Skin epidermis (tissue), 12 donors: ENCODE data around the gene CLTA.
"Not testable (repeated sequence)": the region's sequence is repeated elsewhere in the genome, so short reads cannot be mapped to it uniquely, and the experiment has no call there.

ENCODE experiments used
- H3K27ac ChIP-seq, 21 experiments: fragments of 200-600 bp; sonication (generic) in 11 of 21; one replicate each; pipeline ENCODE4 v1.5.0; 2020; ENCODE audit warnings: mild to moderate bottlenecking in 3 of 21, inconsistent platforms in 2 of 21, moderate library complexity in 2 of 21
- H3K4me3 ChIP-seq, 7 experiments: fragments of 200-600 bp; sonication (generic) in 2 of 7; one replicate each; pipeline ENCODE4 v1.5.0; 2020; ENCODE audit warnings: inconsistent platforms in 2 of 7, mild to moderate bottlenecking in 2 of 7, moderate library complexity in 1 of 7

The CLTA gene

DNA sequence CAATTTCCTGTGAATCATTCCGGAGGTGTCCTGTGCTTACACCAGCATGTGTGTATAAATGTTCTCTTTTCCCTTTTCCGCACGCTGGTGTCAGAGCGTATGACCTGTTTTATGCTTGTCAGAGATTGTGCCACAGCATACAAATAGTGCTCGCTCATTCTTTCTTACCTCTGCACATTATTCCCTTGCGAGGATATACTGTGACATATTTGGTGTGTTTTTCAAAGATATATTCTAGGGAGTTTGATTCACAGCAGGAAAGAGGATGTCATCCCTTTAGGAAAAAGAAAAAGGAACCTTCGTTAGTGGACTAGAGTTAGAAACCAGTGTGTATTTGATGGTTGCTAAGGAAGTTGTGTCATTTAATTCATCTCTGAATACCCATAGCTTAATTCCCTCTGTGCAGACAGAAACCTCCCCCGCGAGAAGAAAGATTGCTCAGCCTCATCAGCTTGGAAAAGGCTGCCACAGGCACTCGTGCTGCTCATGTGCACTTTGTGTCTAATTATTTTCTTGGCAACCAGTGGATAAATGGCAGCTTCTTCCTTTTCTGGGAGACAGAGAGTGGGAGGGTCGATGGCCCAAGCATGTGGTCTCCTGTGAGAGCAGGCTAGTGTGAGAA lies 36.3 kb upstream of the CLTA start:
- H3K27ac ChIP-seq: peak overlapping the region in 18 of 21 experiments; percentile 2 to 86 (median 61)
- H3K4me3 ChIP-seq: no peak overlapping the region

DNA sequence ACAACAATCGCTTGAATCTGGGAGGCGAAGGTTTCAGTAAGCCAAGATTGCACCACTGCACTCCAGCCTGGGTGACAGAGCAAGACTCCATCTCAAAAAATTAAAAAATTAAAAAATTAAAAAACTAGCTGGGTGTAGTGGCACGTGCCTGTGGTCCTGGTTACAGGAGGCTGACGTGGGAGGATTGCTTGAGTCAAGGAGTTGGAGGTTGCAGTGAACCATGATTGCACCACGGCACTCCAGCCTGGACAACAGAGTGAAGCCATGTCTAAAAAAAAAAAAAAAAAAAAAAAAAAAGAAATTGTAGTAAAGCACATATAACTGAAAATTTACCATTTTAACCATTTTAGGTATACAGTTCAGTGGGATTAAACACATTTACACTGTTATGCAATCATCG lies 34.6 kb upstream of the CLTA start:
- Histone ChIP-seq H3K27ac (peak overlapping the region in 3 of 21 experiments; percentile 46 to 86 (median 76)), H3K4me3 (no peak overlapping the region)

DNA sequence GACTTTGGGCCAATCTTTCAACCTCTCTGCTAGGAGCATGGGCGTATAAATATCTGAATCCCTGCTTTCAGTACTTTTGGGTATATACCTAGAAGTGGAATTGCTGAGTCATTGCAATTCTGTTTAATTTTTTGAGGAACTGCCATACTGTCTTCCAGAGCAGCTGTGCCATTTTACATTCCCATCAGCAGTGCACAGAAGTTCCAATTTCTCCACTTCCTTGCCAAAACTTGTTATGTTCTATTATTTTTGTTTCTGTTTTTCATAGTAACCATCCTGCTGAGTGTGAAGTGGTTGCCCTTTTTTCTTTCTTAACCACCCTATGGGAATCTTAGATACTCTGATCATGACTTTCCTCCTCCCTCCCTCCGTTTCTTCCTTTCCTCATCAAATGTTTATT lies 32.6 kb upstream of the CLTA start:
- Histone ChIP-seq H3K4me3 (no peak overlapping the region), H3K27ac (peak overlapping the region in 7 of 21 experiments; percentile 3 to 61 (median 34))

DNA sequence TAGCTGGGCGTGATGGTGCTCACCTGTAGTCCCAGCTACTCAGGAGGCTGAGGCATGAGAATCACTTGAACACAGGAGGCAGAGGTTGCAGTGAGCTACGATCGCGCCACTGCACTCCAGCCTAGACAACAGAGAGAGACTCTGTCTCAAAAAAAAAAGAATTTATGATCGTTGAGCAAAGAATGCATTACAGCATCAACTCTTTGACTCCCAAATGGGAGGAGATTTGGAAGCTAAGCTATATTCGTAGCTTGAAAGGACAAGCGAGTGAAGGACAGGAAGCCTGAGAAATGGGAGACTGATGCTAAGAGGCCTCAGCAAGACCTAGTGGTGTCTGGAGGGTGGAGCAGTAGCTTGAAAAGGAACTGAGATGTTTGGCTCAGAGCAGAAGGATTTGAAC lies 31.8 kb upstream of the CLTA start:
- peak overlapping the region in 6 of 21 experiments; percentile 3 to 57 (median 34) for H3K27ac ChIP-seq
- H3K4me3 ChIP-seq: no peak overlapping the region

DNA sequence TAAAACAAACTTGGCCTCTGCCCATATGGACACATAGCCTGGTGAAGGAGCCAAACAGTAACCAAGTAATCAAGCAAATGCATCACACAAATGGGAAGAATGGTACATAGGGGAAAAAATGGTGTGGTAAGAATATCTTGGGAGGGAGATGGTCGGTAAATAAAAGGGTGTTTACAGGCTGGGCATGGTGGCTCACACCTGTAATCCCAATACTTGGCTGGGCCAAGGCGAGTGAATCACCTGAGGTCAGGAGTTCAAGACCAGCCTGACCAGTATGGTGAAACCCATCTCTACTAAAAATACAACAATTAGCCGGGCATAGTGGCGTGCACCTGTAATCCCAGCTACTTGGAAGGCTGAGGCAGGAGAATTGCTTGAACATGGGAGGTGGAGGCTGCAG lies 31.2 kb upstream of the CLTA start:
- H3K27ac ChIP-seq: peak overlapping the region in 1 of 21 experiments; percentile 3
- H3K4me3 ChIP-seq: not testable (repeated sequence)

DNA sequence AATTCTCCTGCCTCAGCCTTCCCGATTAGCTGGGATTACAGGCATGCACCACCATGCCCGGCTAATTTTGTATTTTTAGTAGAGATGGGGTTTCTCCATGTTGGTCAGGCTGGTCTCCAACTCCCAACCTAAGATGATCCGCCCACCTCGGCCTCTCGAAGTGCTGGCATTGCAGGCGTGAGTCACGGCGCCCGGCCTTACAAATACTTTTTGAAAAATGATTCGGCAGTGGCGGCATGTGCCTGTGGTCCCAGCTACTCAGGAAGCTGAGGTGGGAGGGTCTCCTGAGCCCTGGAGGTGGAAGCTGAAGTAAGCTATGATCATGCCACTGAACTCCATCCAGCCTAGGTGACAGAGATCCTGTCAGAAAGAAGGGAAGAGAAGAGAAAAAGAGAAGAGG lies 30.6 kb upstream of the CLTA start:
- H3K27ac ChIP-seq, H3K4me3 ChIP-seq: not testable (repeated sequence)

DNA sequence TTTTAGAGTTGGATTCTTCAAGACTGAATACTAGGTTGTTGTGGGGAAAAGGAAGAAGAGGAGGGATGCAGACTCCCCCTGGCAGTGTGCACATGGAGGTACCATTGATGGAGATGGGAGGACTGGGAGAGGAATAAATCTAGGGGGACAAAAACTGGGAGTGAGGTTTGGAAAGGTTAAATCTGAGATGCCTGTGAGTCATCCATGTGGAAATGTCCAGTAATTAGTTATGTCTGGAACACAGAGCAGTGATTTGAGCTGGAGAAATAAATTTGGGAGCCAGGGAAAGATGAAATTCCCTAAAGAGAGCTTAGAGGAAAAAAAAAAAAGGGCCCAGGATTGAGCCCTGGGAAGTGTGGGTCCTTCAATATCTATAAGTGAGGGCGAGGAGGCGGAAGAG lies 29.5 kb upstream of the CLTA start:
- Histone ChIP-seq H3K4me3 (no peak overlapping the region), H3K27ac (peak overlapping the region in 6 of 21 experiments; percentile 2 to 62 (median 40))

DNA sequence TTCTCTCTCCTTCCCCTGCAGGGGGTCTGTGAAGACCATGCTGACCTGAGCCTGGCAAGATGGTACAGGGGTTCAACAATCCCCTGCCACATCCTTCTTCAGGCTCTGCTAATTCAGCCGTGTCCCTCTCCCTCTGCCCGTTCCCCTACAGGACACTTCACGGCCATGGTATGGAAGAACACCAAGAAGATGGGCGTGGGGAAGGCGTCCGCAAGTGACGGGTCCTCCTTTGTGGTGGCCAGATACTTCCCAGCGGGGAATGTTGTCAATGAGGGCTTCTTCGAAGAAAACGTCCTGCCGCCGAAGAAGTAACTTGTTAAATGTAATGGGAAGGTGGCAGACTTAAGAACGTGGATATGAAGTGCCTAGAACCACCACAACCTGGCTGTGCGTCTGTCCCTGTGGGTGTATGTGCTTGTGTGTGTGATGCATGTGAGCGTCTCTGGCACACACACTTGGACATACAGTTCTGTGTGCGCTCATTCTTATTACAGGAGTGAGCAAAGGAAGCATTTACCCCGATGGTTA lies 28.4 kb upstream of the CLTA start:
- H3K27ac ChIP-seq: peak overlapping the region in 1 of 21 experiments; percentile 30
- no peak overlapping the region for H3K4me3 ChIP-seq

DNA sequence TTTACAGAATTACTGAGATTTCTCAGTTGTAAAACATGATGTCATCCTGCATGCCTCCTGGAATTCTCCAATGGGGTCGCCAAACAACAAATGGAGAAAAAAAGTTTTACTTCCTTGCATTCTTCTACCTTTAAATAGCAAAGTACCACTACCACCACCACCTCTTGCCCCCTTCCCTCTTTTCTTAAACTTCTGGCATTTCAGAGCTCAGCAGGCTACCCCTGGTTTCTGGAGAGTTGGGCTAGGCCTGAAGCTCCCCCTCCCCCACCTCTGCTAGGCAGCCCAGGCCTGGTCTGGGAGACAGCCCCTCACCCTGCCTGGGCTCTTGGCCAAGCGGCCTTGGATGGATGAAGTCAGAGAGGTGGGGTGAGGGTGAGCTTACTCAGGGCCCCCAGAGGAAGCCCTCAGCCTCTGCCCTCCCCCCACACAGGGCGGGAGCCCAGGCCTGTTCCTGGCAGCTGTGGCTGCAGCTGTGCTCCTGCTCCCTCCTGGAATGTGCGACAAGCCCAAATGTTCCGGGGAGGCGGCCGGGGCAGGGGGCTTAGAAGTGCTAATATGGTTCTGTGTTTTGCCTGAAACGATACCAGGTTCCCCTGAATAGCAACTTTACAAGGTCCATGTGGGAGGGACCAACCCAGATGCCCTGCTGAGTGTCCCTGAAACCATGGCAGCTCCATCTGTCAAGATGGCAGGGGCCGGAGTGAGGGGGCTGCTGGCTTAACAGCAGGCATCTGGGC lies 27.5 kb upstream of the CLTA start:
- Histone ChIP-seq H3K4me3 (no peak overlapping the region), H3K27ac (peak overlapping the region in 16 of 21 experiments; percentile 2 to 78 (median 42))

DNA sequence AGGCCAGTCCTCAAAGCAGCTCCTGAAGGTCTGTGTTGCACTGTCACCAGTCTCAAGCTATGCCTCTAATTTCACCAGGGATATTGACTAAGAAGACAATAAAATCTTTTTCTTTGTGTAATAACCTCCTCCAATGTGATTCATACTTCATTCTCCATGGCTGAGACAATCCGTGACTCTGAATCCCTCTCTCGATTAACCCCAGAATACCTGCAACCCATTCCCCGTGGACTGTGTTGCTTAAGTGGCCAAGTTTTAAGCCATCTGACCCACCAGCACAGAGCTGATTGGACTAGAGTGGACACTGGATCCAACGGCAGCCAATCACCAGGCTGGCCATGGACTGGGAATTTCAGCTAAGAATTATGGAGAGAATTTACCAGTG lies 26.9 kb upstream of the CLTA start:
- H3K27ac ChIP-seq: peak overlapping the region in 17 of 21 experiments; percentile 2 to 78 (median 32)
- no peak overlapping the region for H3K4me3 ChIP-seq

DNA sequence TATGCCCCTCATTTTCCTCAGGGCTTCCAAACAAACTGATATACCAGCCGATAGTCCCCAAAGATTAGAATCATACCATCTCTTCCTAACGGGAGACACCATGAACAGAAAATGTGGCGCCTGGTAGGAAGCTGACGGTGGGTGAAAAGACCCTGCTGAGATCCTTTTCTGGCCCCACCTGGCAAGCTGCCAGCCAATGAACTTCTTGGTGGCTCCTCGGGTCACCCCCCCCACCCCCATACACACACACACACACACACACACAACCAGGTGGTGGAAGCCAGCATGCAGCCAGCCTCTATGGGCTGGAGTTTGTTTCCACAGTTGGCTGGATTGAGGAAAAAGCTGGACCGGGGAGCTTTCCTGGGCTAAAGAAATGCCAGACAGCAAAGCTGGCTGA lies 26.3 kb upstream of the CLTA start:
- Histone ChIP-seq H3K27ac (peak overlapping the region in 6 of 21 experiments; percentile 3 to 73 (median 16)), H3K4me3 (no peak overlapping the region)

DNA sequence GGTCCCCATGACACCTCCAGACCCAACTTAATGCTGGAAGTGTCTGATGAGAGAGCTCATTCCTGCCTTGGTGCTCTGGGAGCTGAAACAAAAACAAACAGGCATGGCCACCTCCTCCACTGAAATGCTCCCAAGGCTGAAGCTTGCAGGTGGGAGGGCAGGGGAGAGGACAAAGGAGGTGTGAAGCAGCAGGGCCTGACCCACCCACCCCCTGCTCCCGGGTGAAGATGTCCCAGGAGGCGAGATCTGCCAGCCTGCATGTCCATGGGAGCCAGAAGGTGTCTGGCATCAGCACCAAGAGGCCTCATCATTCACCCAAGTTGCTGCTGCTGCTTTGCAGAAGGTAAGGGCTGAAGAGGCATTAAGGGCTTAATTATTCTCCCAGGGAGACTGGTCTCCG lies 25.7 kb upstream of the CLTA start:
- peak overlapping the region in 7 of 21 experiments; percentile 3 to 75 (median 29) for H3K27ac ChIP-seq
- no peak overlapping the region for H3K4me3 ChIP-seq

DNA sequence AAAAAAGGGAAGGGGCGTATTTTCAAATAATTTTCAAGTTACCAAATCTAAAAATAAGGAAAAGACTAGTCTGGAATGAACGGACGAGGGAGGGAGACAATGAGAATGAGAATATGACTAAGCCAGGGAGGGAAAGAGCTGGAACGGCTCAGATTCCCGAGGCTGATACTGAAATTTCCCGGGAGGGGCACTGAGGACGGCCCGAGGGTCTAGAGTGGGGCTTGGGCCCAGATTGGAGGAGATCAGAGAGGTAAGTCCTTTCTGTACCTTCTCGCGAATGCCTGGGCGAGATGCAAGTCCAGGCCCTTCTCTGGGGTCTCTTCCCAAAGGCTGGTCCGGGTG lies 24.9 kb upstream of the CLTA start:
- Histone ChIP-seq H3K27ac (peak overlapping the region in 15 of 21 experiments; percentile 12 to 75 (median 62)), H3K4me3 (peak overlapping the region; percentile 26 to 36 (median 32))

DNA sequence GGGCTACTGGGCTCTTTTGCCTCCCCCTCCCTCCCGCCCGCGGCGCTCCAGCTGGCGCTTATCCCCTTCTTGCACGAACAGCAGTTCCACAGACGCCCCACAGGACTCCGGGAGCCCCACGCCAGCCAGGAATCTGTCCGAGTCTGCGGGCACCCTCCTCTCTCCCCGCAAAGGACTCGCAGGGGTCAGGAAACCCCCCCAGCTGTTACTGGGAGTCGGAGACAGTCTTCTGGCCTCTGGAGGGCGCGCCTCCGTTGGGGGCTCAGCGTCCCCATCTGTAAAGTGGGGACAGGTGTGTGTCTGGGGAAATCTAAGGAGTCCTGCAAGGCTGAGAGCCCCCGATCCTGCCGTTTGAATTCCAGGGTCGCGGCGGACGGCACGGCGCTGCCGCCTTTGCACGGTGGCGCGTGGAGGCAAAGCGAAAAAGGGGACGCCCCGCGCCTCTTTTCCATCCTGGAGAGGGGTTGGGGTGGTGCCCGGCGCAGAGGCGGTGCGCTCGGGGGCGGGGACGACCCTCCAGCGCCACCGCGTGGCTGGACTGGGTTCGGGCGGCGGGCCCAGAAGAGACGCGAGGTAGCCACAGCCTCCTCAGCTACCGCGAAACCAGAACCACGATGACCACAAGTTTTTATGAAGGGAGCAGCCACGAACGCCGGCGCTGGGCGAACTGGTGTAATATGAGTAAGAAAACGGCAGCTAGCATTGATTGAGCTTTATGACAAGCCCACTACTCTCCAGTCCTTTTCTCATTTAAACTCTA lies 24.4 kb upstream of the CLTA start:
- H3K27ac ChIP-seq: peak overlapping the region in 16 of 21 experiments; percentile 12 to 75 (median 58)

DNA sequence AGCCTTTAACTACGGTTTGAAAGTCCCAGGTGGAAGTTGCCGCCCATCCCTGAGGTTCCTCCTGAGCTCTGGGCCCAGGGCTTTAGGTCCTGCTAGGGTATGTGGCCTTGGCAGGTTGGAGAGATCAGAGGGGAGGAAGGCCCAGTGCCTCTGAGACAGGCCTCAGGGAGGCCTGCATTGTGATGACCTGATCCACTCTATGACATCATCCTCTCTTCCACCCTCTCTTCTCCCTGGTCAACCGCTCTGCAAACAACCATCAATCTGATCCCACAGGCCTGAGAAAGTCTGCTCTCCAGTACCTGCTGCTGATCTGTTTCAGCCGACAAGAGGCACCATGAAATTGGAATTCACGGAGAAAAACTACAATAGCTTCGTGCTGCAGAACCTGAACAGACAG lies 21.6 kb upstream of the CLTA start, which contains the start of gene CCIN:
Gene CCIN (plus strand): TSS at position 223 of the 400 bp plus-strand sequence. CDS start 115 bp downstream, at position 338.
- Histone ChIP-seq H3K4me3 (no peak within 1 kb of the TSS), H3K27ac (no peak within 1 kb of the TSS)

More for the DNA sequence above, 24.4 kb upstream of the CLTA start:
- peak overlapping the region; percentile 26 to 36 (median 32) for H3K4me3 ChIP-seq

DNA sequence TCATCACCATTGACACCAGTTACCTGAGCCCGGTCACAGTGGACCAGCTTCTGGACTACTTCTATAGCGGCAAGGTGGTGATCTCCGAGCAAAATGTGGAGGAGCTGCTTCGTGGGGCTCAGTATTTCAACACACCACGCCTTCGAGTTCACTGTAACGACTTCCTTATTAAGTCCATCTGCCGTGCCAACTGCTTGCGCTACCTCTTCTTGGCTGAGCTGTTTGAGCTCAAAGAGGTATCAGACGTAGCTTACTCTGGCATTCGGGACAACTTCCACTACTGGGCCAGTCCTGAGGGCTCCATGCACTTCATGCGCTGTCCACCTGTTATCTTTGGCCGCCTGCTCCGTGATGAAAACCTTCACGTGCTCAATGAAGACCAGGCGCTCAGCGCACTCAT lies 21.0 kb upstream of the CLTA start:
- no peak overlapping the region for H3K27ac ChIP-seq
- H3K4me3 ChIP-seq: no peak overlapping the region

DNA sequence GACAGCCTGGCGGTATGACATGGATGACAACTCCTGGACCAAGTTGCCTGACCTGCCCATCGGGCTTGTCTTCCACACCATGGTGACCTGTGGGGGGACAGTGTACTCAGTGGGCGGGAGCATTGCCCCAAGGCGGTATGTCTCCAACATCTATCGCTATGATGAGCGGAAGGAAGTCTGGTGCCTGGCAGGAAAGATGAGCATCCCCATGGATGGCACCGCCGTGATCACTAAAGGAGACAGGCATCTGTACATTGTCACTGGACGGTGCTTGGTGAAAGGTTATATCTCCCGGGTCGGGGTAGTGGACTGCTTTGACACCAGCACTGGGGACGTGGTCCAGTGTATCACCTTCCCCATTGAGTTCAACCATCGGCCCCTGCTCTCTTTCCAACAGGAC lies 20.2 kb upstream of the CLTA start:
- H3K27ac ChIP-seq: no peak overlapping the region
- H3K4me3 ChIP-seq: no peak overlapping the region

DNA sequence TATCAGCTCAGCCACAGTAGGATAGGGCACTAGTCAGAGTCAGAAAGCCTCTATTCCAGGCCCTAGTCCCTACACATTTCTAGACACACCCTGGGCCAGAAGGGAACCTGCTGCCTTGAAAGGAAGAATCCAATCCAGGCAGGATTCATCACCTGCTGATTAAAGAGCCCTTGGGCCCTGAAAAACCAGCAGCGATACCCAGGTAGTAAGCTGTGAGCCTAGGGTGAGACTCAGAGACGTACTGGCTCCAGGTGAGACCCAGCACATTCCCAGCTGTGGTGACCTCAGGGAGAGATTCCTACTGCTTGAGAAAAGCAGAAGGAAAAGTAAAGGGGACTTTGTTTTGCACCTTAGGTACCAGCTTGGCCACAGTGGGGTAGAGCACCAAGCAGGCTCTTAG lies 16.9 kb upstream of the CLTA start:
- Histone ChIP-seq H3K27ac (no peak overlapping the region), H3K4me3 (no peak overlapping the region)

DNA sequence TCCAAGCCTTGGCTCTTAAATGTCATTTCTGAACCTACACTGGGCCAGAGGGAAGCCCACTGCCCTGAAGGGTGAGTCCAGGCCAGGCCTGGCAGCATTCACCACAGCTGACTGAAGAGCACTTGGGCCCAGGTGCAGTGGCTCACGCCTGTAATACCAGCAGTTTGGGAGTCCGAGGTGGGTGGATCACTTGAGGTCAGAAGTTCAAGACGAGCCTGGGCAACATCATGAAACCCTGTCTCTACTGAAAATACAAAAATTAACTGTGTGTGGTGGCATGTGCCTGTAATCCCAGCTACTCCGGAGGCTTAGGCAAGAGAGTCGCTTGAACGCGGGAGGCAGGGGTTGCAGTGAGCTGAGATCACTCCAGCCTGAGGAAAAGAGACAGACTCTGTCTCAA lies 16.4 kb upstream of the CLTA start:
- H3K4me3 ChIP-seq: no peak overlapping the region
- H3K27ac ChIP-seq: no peak overlapping the region

DNA sequence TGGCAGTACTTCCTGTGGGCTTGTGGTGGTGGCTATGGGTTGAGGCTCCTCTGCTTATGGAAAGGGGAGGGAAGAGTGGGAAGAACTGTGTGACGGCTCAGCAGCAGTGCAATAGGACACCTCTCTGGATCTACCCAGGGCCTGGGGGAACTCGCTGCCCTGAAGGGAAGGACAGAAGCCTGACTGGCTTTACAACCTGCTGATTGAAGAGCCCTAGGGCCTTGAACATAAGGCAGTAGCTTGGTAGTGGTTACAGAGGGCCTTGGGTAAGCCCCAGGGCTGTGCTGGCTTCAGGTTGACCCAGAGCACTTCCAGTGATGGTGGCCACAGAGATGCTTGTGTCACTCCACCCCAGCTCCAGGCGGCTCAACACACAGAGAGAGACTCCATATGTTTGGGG lies 16.0 kb upstream of the CLTA start:
- Histone ChIP-seq H3K27ac (no peak overlapping the region), H3K4me3 (no peak overlapping the region)
